ENCODE results near the gene FAM168A.

Gene FAM168A

GRCh38 chr11:73597956-73598718, at the start of gene FAM168A:
FAM168A (minus strand) TSS chr11:73598112; CDS start chr11:73468474, 129,638 bp downstream.
- DNase-seq: peak; percentile 95

GRCh38 chr11:73647459-73648100, 49.7 kb upstream of the FAM168A start:
- peak; percentile 96 for DNase-seq

GRCh38 chr11:73645972-73646631, 48.2 kb upstream of the FAM168A start, which contains the start of gene PLEKHB1:
PLEKHB1 (plus strand) TSS chr11:73646581; CDS start chr11:73646609, 28 bp downstream.
- no peak for DNase-seq

GRCh38 chr11:73645121-73645969, 47.4 kb upstream of the FAM168A start:
- DNase-seq: no peak

- DNase-seq: no peak
Observed at GRCh38 chr11:73641668-73642067, 43.8 kb upstream of the FAM168A start.

GRCh38 chr11:73640592-73640991, 42.7 kb upstream of the FAM168A start:
- no peak for DNase-seq

- DNase-seq: no peak
Observed at GRCh38 chr11:73637012-73637411, 39.1 kb upstream of the FAM168A start.

- no peak for DNase-seq
Observed at GRCh38 chr11:73636249-73636648, 38.3 kb upstream of the FAM168A start.

- no peak for DNase-seq
Observed at GRCh38 chr11:73635721-73636120, 37.8 kb upstream of the FAM168A start.

GRCh38 chr11:73633999-73634398, 36.1 kb upstream of the FAM168A start:
- DNase-seq: no peak

- no peak for DNase-seq
Observed at GRCh38 chr11:73632996-73633395, 35.1 kb upstream of the FAM168A start.

GRCh38 chr11:73629907-73630306, 32.0 kb upstream of the FAM168A start:
- no peak for DNase-seq

- peak; percentile 76 for DNase-seq
Observed at GRCh38 chr11:73625696-73626318, 27.9 kb upstream of the FAM168A start.

GRCh38 chr11:73623686-73624085, 25.8 kb upstream of the FAM168A start:
- DNase-seq: no peak

- DNase-seq: no peak
Observed at GRCh38 chr11:73622926-73623593, 25.1 kb upstream of the FAM168A start.

GRCh38 chr11:73614591-73614990, 16.7 kb upstream of the FAM168A start:
- DNase-seq: no peak

- no peak for DNase-seq
Observed at GRCh38 chr11:73612601-73613140, 14.8 kb upstream of the FAM168A start.

- DNase-seq: no peak
Observed at GRCh38 chr11:73598719-73599379, 937 bp upstream of the FAM168A start.

- DNase-seq: no peak
Observed at GRCh38 chr11:73597336-73597955, 466 bp downstream of the FAM168A start.

GRCh38 chr11:73596547-73596946, 1.4 kb downstream of the FAM168A start:
- DNase-seq: no peak
